HFFc6 (cell line): Measurements from ENCODE around the gene RTN1. TPM values are rescaled to one million over a fixed set of nuclear protein-coding genes. Genes with fewer than 3 reads are reported as not detected.

Source experiments
- DNase-seq: peaks from one replicate; pipeline ENCODE4 v3.0.0-alpha.2; 2018
- H3K27ac Mint-ChIP-seq: 2 replicates; pipeline ENCODE4 v1.8.0; 2020; ENCODE audit warnings: mild to moderate bottlenecking, mixed read lengths
- H3K27me3 Mint-ChIP-seq: 2 replicates; pipeline ENCODE4 v1.8.0; 2021; ENCODE audit warnings: mild to moderate bottlenecking, moderate library complexity, mixed read lengths; ENCODE audit not compliant: insufficient read depth
- H3K36me3 Mint-ChIP-seq: 2 replicates; pipeline ENCODE4 v1.8.0; 2021; ENCODE audit warnings: low read depth, mixed read lengths
- H3K4me1 Mint-ChIP-seq: 2 replicates; pipeline ENCODE4 v1.8.0; 2020; ENCODE audit warnings: low read depth, mixed read lengths
- H3K4me3 Mint-ChIP-seq: 2 replicates; pipeline ENCODE4 v1.8.0; 2020; ENCODE audit warnings: mild to moderate bottlenecking, moderate library complexity, mixed read lengths
- H3K9me3 Mint-ChIP-seq: 2 replicates; pipeline ENCODE4 v1.8.0; 2020; ENCODE audit warnings: mild to moderate bottlenecking, mixed read lengths
- CTCF ChIP-seq: fragments of 200-600 bp; sonication (generic); IDR thresholded peaks from 2 replicates; pipeline ENCODE4 v1.5.0; 2021; ENCODE audit warnings: antibody characterized with exemption, mild to moderate bottlenecking
- total RNA-seq, 6 experiments: library from RNA; stranded (reverse); fragmentation: NEBNext Ultra II Directional; extraction: Animal tissue kit (Norgen Biotek cat#: 25700); gene quantifications; 2 replicates in 1 of 6; 3 replicates in 5 of 6; pipeline ENCODE4 v1.2.3, GENCODE V29; 2021

The RTN1 gene
- total RNA-seq, 6 experiments from 2014 or later = 0.07 to 0.17 TPM; not detected in 4

GRCh38 chr14:59753512-59753911 lies 117.1 kb downstream of the RTN1 start:
- Mint-ChIP-seq H3K27me3 (no peaks in the 10 kb centered on the region), H3K27ac (no peak overlapping the region), H3K36me3 (peaks cover 5% of the 10 kb centered on the region; the same call in 1 of the 2 replicates), H3K4me1 (no peaks in the 10 kb centered on the region), H3K9me3 (peaks cover 27% of the 10 kb centered on the region), H3K4me3 (no peak overlapping the region)
- no peak for DNase-seq
- no peak for TF ChIP-seq CTCF

- H3K4me1 Mint-ChIP-seq = no peaks in the 10 kb centered on the region
- no peak overlapping the region for H3K27ac Mint-ChIP-seq
- H3K27me3 Mint-ChIP-seq = peaks cover 1% of the 10 kb centered on the region; the same call in 1 of the 2 replicates
- no peak for TF ChIP-seq CTCF
- no peak for DNase-seq
- no peaks in the 10 kb centered on the region for H3K36me3 Mint-ChIP-seq
- no peak overlapping the region for H3K4me3 Mint-ChIP-seq
- H3K9me3 Mint-ChIP-seq = peaks cover 22% of the 10 kb centered on the region
Measured at GRCh38 chr14:59751578-59751977, 119.0 kb downstream of the RTN1 start.

- Mint-ChIP-seq H3K27ac (no peak overlapping the region), H3K36me3 (no peaks in the 10 kb centered on the region), H3K4me3 (no peak overlapping the region), H3K9me3 (peaks cover 58% of the 10 kb centered on the region), H3K27me3 (no peaks in the 10 kb centered on the region), H3K4me1 (no peaks in the 10 kb centered on the region)
- TF ChIP-seq CTCF = no peak
- no peak for DNase-seq
Measured at GRCh38 chr14:59739794-59740193, 130.8 kb downstream of the RTN1 start.

- Mint-ChIP-seq H3K36me3 (no peaks in the 10 kb centered on the region), H3K4me3 (no peak overlapping the region), H3K4me1 (no peaks in the 10 kb centered on the region), H3K9me3 (peaks cover 56% of the 10 kb centered on the region), H3K27me3 (peaks cover 4% of the 10 kb centered on the region; the same call in 1 of the 2 replicates), H3K27ac (no peak overlapping the region)
- TF ChIP-seq CTCF = no peak
- DNase-seq = no peak
Measured at GRCh38 chr14:59728304-59728703, 142.3 kb downstream of the RTN1 start.

- H3K36me3 Mint-ChIP-seq = no peaks in the 10 kb centered on the region
- H3K27ac Mint-ChIP-seq = no peak overlapping the region
- DNase-seq = no peak
- peaks cover 4% of the 10 kb centered on the region; the same call in 1 of the 2 replicates for H3K27me3 Mint-ChIP-seq
- no peak for TF ChIP-seq CTCF
- H3K4me1 Mint-ChIP-seq = no peaks in the 10 kb centered on the region
- H3K9me3 Mint-ChIP-seq = peaks cover 56% of the 10 kb centered on the region
- H3K4me3 Mint-ChIP-seq = no peak overlapping the region
Measured at GRCh38 chr14:59727073-59727661, 143.4 kb downstream of the RTN1 start.

GRCh38 chr14:59711080-59711479 lies 159.5 kb downstream of the RTN1 start:
- peaks cover 1% of the 10 kb centered on the region; the same call in 1 of the 2 replicates for H3K27me3 Mint-ChIP-seq
- H3K36me3 Mint-ChIP-seq = no peaks in the 10 kb centered on the region
- no peak for TF ChIP-seq CTCF
- DNase-seq = no peak
- H3K27ac Mint-ChIP-seq = no peak overlapping the region
- H3K4me1 Mint-ChIP-seq = no peaks in the 10 kb centered on the region
- H3K4me3 Mint-ChIP-seq = no peak overlapping the region
- peaks cover 16% of the 10 kb centered on the region for H3K9me3 Mint-ChIP-seq
